ENCODE results near the gene RAB15. TPM values are rescaled to one million over a fixed set of nuclear protein-coding genes. Genes with fewer than 3 reads are reported as not detected.

The RAB15 gene
- total RNA-seq, 1 donor from 2014 or later, result 27.5 TPM

- H3K27me3 Mint-ChIP-seq (ENCODE audit: unreplicated experiment), result no peaks in the 10 kb centered on the region
- DNase-seq (ENCODE audit: extremely low spot score, unreplicated experiment), result no peak
- TF ChIP-seq CTCF (IDR thresholded peaks at IDR 0.05), result no peak
- no peak overlapping the region for H3K4me3 Mint-ChIP-seq (ENCODE audit: unreplicated experiment)
- H3K9me3 Mint-ChIP-seq (ENCODE audit: unreplicated experiment), result no peaks in the 10 kb centered on the region
- H3K4me1 Mint-ChIP-seq (ENCODE audit: unreplicated experiment), result peaks cover 8% of the 10 kb centered on the region
- peaks cover 18% of the 10 kb centered on the region for H3K36me3 Mint-ChIP-seq (ENCODE audit: unreplicated experiment)
- H3K27ac Mint-ChIP-seq (ENCODE audit: unreplicated experiment), result no peak overlapping the region
Measured at GRCh38 chr14:64927031-64927430, 45.1 kb downstream of the RAB15 start.

- no peak overlapping the region for H3K27ac Mint-ChIP-seq (ENCODE audit: unreplicated experiment)
- H3K4me3 Mint-ChIP-seq (ENCODE audit: unreplicated experiment), result no peak overlapping the region
- no peaks in the 10 kb centered on the region for H3K9me3 Mint-ChIP-seq (ENCODE audit: unreplicated experiment)
- no peak for TF ChIP-seq CTCF (IDR thresholded peaks at IDR 0.05)
- peaks cover 17% of the 10 kb centered on the region for H3K36me3 Mint-ChIP-seq (ENCODE audit: unreplicated experiment)
- peaks cover 5% of the 10 kb centered on the region for H3K4me1 Mint-ChIP-seq (ENCODE audit: unreplicated experiment)
- H3K27me3 Mint-ChIP-seq (ENCODE audit: unreplicated experiment), result no peaks in the 10 kb centered on the region
- no peak for DNase-seq (ENCODE audit: extremely low spot score, unreplicated experiment)
Measured at GRCh38 chr14:64926398-64926995, 45.6 kb downstream of the RAB15 start.

GRCh38 chr14:64923015-64923414 lies 49.1 kb downstream of the RAB15 start:
- TF ChIP-seq CTCF (IDR thresholded peaks at IDR 0.05), result no peak
- H3K4me1 Mint-ChIP-seq (ENCODE audit: unreplicated experiment), result peaks cover under 1% of the 10 kb centered on the region
- no peaks in the 10 kb centered on the region for H3K9me3 Mint-ChIP-seq (ENCODE audit: unreplicated experiment)
- H3K4me3 Mint-ChIP-seq (ENCODE audit: unreplicated experiment), result no peak overlapping the region
- no peak for DNase-seq (ENCODE audit: extremely low spot score, unreplicated experiment)
- H3K36me3 Mint-ChIP-seq (ENCODE audit: unreplicated experiment), result peaks cover 13% of the 10 kb centered on the region
- no peak overlapping the region for H3K27ac Mint-ChIP-seq (ENCODE audit: unreplicated experiment)
- H3K27me3 Mint-ChIP-seq (ENCODE audit: unreplicated experiment), result no peaks in the 10 kb centered on the region

GRCh38 chr14:64920465-64920864 lies 51.7 kb downstream of the RAB15 start:
- no peak for DNase-seq (ENCODE audit: extremely low spot score, unreplicated experiment)
- peaks cover 13% of the 10 kb centered on the region for H3K4me1 Mint-ChIP-seq (ENCODE audit: unreplicated experiment)
- H3K4me3 Mint-ChIP-seq (ENCODE audit: unreplicated experiment), result no peak overlapping the region
- H3K9me3 Mint-ChIP-seq (ENCODE audit: unreplicated experiment), result no peaks in the 10 kb centered on the region
- H3K27ac Mint-ChIP-seq (ENCODE audit: unreplicated experiment), result no peak overlapping the region
- no peak for TF ChIP-seq CTCF (IDR thresholded peaks at IDR 0.05)
- peaks cover 5% of the 10 kb centered on the region for H3K36me3 Mint-ChIP-seq (ENCODE audit: unreplicated experiment)
- no peaks in the 10 kb centered on the region for H3K27me3 Mint-ChIP-seq (ENCODE audit: unreplicated experiment)

- peaks cover 19% of the 10 kb centered on the region for H3K4me1 Mint-ChIP-seq (ENCODE audit: unreplicated experiment)
- DNase-seq (ENCODE audit: extremely low spot score, unreplicated experiment), result no peak
Measured at GRCh38 chr14:64919618-64920017, 52.5 kb downstream of the RAB15 start.

More at GRCh38 chr14:64919618-64920017, 52.5 kb downstream of the RAB15 start:
- H3K36me3 Mint-ChIP-seq (ENCODE audit: unreplicated experiment), result peaks cover 5% of the 10 kb centered on the region
- no peaks in the 10 kb centered on the region for H3K27me3 Mint-ChIP-seq (ENCODE audit: unreplicated experiment)
- H3K9me3 Mint-ChIP-seq (ENCODE audit: unreplicated experiment), result no peaks in the 10 kb centered on the region
- TF ChIP-seq CTCF (IDR thresholded peaks at IDR 0.05), result no peak
- no peak overlapping the region for H3K4me3 Mint-ChIP-seq (ENCODE audit: unreplicated experiment)
- no peak overlapping the region for H3K27ac Mint-ChIP-seq (ENCODE audit: unreplicated experiment)
